ENCODE data around the gene SLC44A1.

DNA sequence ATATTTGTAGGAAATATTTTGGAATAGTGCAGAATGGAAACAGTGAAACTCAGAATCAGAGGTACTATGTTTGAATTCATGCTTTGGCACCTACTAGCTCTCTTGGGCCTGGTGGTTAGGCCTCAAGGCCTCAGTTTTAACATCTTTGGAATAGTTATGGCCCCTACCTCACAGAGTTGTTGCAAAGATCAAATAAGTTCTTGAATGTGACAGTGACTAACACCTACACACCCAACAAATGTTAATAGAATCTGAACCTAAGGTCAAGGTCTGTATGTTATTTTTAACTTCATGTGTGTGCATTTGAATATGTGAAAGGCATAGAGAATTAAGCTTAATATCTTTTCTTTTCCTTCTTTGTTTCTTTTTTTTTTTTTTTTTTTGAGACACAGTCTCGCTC is 87.3 kb downstream of the SLC44A1 start:
- TF ChIP-seq EZH2 (IDR thresholded peaks at IDR 0.05; ENCODE audit: borderline replicate concordance, low read length) (no peak), CTCF (IDR thresholded peaks at IDR 0.05; ENCODE audit: low read length) (no peak)

All from OCI-LY1 (cell line).